D721Med (cell line): ENCODE results near the gene CD3D.

Experiments
- DNase-seq: peaks from one replicate; pipeline ENCODE4 v3.0.0; 2011; ENCODE audit warnings: low spot score; ENCODE audit not compliant: insufficient read length
- FAIRE-seq: peaks from 2 replicates; lab custom pipeline; 2011; peaks lifted over from hg19 to GRCh38; lab: Jason Lieb, UNC
- TF ChIP-seq, protein P1 (sequence below): IDR thresholded peaks from 2 replicates; pipeline ENCODE4 v1.5.1; 2012; ENCODE audit warnings: mild to moderate bottlenecking, control low read depth; ENCODE audit not compliant: insufficient read depth; ENCODE audit errors: missing control alignments

The CD3D gene

DNA sequence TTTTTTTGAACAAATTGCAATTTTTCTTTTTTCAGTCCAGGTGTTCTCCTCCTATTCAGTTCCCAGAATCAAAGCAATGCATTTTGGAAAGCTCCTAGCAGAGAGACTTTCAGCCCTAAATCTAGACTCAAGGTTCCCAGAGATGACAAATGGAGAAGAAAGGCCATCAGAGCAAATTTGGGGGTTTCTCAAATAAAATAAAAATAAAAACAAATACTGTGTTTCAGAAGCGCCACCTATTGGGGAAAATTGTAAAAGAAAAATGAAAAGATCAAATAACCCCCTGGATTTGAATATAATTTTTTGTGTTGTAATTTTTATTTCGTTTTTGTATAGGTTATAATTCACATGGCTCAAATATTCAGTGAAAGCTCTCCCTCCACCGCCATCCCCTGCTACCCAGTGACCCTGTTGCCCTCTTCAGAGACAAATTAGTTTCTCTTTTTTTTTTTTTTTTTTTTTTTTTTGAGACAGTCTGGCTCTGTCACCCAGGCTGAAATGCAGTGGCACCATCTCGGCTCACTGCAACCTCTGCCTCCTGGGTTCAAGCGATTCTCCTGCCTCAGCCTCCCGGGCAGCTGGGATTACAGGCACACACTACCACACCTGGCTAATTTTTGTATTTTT, 10.7 kb upstream of the CD3D start:
- TF ChIP-seq, protein P1, sequence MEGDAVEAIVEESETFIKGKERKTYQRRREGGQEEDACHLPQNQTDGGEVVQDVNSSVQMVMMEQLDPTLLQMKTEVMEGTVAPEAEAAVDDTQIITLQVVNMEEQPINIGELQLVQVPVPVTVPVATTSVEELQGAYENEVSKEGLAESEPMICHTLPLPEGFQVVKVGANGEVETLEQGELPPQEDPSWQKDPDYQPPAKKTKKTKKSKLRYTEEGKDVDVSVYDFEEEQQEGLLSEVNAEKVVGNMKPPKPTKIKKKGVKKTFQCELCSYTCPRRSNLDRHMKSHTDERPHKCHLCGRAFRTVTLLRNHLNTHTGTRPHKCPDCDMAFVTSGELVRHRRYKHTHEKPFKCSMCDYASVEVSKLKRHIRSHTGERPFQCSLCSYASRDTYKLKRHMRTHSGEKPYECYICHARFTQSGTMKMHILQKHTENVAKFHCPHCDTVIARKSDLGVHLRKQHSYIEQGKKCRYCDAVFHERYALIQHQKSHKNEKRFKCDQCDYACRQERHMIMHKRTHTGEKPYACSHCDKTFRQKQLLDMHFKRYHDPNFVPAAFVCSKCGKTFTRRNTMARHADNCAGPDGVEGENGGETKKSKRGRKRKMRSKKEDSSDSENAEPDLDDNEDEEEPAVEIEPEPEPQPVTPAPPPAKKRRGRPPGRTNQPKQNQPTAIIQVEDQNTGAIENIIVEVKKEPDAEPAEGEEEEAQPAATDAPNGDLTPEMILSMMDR: peak; percentile 47
- DNase-seq: no peak
- FAIRE-seq: no peak

DNA sequence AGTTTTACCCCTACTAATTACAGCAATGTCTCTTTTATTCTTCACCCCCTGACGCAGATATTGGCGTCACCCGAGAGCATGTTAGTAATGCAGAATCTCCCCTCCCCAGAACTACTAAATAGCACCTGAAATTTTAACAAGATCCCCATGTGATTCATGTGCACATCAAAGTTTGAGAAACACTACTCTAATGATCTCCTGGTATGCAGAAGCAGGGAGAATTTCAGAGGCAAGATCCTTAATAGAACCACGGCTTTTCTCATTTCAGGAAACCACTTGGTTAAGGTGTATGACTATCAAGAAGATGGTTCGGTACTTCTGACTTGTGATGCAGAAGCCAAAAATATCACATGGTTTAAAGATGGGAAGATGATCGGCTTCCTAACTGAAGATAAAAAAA, 7.0 kb upstream of the CD3D start:
- DNase-seq: no peak
- TF ChIP-seq, protein P1: no peak
- no peak for FAIRE-seq

DNA sequence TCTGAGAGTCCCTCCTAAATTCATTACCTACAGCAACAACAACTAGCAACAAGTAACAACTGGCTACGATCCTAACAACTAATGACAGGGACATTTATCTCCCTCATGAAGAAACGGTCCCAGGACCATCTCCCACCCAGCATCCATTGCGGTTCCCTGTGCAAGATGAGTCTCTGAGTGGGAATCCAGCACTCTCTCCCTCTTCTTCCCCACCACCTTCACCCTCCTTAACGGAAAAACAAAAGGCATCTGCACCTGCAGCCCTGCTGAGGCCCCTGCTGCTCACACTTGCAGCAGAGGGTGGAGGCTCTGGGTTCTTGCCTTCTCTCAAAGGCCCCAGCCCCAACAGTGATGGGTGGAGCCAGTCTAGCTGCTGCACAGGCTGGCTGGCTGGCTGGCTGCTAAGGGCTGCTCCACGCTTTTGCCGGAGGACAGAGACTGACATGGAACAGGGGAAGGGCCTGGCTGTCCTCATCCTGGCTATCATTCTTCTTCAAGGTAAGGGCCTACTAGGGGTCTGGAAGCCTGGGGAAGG, 1.5 kb upstream of the CD3D start, which contains the start of gene CD3G:
Gene CD3G (plus strand): TSS at position 364 of the 535 bp plus-strand sequence. CDS start 80 bp downstream, at position 444.
- FAIRE-seq (no peak), DNase-seq (no peak)
- TF ChIP-seq, protein P1: no peak

DNA sequence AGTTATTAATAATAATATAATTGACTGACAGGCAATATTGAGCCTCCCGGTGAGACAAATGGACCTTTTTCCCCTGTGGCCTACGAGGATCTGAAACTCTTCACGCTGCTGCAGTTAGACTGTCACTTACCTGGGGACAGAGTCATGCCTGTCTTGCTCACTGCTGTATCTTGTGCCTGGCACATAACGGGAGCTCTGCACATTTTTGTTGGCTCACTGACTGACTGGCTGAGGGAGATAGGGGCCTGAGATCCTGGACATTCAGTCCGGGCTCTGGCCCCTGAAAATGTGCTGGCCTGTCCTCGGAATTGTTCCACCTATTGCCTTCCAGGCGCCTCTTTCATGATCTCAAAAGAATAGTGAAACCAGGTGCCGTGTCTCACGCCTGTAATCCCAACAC, 743 bp upstream of the CD3D start:
- FAIRE-seq (no peak), DNase-seq (no peak)
- TF ChIP-seq, protein P1: no peak

DNA sequence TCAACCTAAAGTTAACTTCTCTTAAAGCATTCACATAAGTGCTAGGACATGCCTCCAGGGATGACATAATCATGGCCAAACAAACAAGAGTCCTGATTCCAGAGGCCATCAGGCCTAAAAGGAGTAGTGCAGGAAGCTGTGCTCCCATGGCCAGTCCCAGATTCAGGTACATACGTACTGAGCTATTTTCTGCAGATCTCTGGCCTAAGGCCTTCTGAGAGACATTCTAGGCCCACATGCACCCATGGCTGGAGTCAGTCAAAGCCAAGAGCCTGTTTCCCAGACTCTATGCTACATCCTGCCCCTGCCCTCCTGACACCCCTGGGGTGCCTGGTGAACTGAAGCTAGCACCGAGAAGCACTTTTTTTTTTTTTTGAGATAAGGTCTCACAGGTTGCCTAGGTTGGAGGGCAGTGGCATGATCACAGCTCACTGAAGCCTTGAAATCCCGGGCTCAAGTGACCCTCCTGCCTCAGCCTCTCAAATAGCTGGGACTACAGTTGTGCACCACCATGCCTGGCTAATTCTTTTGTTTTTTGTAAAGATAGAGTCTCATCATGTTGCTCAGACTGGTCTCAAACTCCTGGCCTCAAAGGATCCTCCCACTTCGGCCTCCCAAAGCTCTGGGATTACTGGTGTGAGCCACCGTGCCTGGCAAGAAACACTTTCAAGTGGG, 553 bp downstream of the CD3D start:
- DNase-seq (no peak), FAIRE-seq (no peak)
- TF ChIP-seq, protein P1: no peak

DNA sequence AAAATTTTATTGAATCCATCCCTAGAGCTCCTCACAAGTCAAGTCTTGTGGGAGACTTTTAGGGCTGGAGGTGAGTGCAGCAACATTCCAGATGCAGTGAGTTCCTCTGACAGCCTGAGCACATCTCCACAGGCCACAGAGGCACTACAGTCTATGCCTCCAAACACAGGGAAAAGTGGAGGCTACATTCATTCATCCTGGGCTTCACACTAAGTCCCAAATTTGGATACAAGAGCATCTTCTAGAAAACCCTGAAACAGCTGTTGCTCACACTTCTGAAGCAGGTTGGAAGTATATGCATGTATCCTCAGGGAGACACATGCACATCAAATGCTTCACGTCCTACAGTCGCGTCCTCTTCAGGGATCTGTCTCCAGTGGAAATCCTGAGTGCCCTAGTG, 1.2 kb downstream of the CD3D start:
- DNase-seq (no peak), FAIRE-seq (no peak)
- TF ChIP-seq, protein P1: no peak

DNA sequence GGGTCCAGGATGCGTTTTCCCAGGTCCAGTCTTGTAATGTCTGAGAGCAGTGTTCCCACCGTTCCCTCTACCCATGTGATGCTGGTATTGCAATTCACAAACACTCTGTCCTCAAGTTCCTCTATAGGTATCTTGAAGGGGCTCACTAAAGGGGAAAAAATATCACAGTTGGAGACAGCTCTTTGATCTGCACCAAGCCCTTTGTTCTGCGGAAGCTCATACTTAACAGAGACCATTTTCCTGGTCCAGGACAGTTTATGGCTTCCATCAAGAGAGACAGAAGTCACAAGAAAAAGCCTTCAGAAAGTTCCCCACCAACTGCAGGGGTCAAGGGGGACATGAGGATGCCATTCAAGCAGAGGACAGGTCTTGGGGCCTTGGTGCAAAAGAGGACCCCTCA, 2.1 kb downstream of the CD3D start:
- DNase-seq (no peak), FAIRE-seq (no peak)
- TF ChIP-seq, protein P1: no peak
